Measurements from ENCODE around the gene NUF2. TPM values are rescaled to one million over a fixed set of nuclear protein-coding genes. Genes with fewer than 3 reads are reported as not detected.

NUF2 gene
- total RNA-seq, 4 donors from 2014 or later: 2.9 to 13.4 (median 8.2) TPM

GRCh38 chr1:163399976-163400601, 78.3 kb downstream of the NUF2 start:
- Histone ChIP-seq H3K4me3 (no peak overlapping the region), H3K4me1 (no peaks in the 10 kb centered on the region), H3K27me3 (no peaks in the 10 kb centered on the region), H3K36me3 (no peaks in the 10 kb centered on the region), H3K27ac (no peak overlapping the region), H3K9me3 (no peaks in the 10 kb centered on the region)
- WGBS, 2 donors: 61% methylated on average over 6 to 9 of the region's 9 CpGs
- TF ChIP-seq POLR2A (IDR thresholded peaks at IDR 0.05) (no peak), CTCF (IDR thresholded peaks at IDR 0.05) (no peak)
- intact Hi-C loops (cut with DNase I): no loop called here
- no peak for DNase-seq

GRCh38 chr1:163401211-163401610, 79.5 kb downstream of the NUF2 start:
- no peaks in the 10 kb centered on the region for H3K9me3 ChIP-seq
- DNase-seq: no peak
- no peaks in the 10 kb centered on the region for H3K4me1 ChIP-seq
- H3K27ac ChIP-seq: no peak overlapping the region
- TF ChIP-seq CTCF (IDR thresholded peaks at IDR 0.05): no peak
- TF ChIP-seq POLR2A (IDR thresholded peaks at IDR 0.05): no peak
- H3K4me3 ChIP-seq: no peak overlapping the region
- 53 to 67% methylated on average over 3 of the region's 3 CpGs for WGBS, 2 donors
- intact Hi-C loops (cut with DNase I): no loop called here
- H3K36me3 ChIP-seq: no peaks in the 10 kb centered on the region
- H3K27me3 ChIP-seq: no peaks in the 10 kb centered on the region

Other genes with a start within 250 kb of the NUF2 start
- gene RGS5, start 119.0 kb upstream of the NUF2 start, total RNA-seq: 10 to 100 TPM; 11.3 to 55.7 (median 23.3) TPM